ENCODE results near the gene HOXD4. TPM values are rescaled to one million over a fixed set of nuclear protein-coding genes. Genes with fewer than 3 reads are reported as not detected.
A peak's percentile ranks its signal among the peaks of the same experiment; 100 is the strongest.

Gene HOXD4
- polyA plus RNA-seq, 2 of the 4 experiments (the other 2 are of a cell fraction): 0.27 to 0.87 TPM

GRCh38 chr2:176166272-176166671 lies 14.9 kb downstream of the HOXD4 start:
- H3K9me3 ChIP-seq: no peaks in the 10 kb centered on the region
- WGBS (ENCODE audit: missing lambda C conversion rate): 47% methylated on average over 2 of the region's 2 CpGs
- DNase-seq (ENCODE audit: low read depth in 1 of 2, low spot score in 1 of 2) (no peak), FAIRE-seq (no peak), ATAC-seq (no peak)
- ChIA-PET POLR2A (no interaction called here), CTCF (interaction anchor here (2.0 to 2.3 kb wide), 2 partner anchors 26 to 472 kb away, joined by 8 to 10 read pairs; no protein-coding TSS in a partner anchor)
- no peak overlapping the region for H3K27ac ChIP-seq
- no peak overlapping the region for H3K4me2 ChIP-seq
- H3K4me3 ChIP-seq: no peak overlapping the region
- TF ChIP-seq TP53 (CRISPR knock-in tag; IDR thresholded peaks at IDR 0.05) (no peak), PHF8 (IDR thresholded peaks at IDR 0.05; ENCODE audit: borderline replicate concordance, low read depth) (no peak), ZFP36 (IDR thresholded peaks at IDR 0.05; ENCODE audit: borderline replicate concordance, partially characterized antibody) (no peak), TFCP2L1 (CRISPR knock-in tag; IDR thresholded peaks at IDR 0.05) (no peak), NR3C1 (IDR thresholded peaks at IDR 0.05) (no peak), EHMT2 (IDR thresholded peaks at IDR 0.05; ENCODE audit: low read depth) (no peak), USF2 (IDR thresholded peaks at IDR 0.05) (no peak), ZSCAN20 (CRISPR knock-in tag; IDR thresholded peaks at IDR 0.05) (no peak)
- no peaks in the 10 kb centered on the region for H3K4me1 ChIP-seq

- TF ChIP-seq MAFK (IDR thresholded peaks at IDR 0.05; ENCODE audit: partially characterized antibody) (peak; percentile 38), NR3C1 (IDR thresholded peaks at IDR 0.05) (no peak)
- POLR2A ChIA-PET: no interaction called here
- H3K4me2 ChIP-seq: no peak overlapping the region
- 45% methylated on average over 1 of the region's 1 CpG for WGBS (ENCODE audit: missing lambda C conversion rate)
- CTCF ChIA-PET: interaction anchor here (0.6 to 2.3 kb wide), 4 partner anchors 27 to 471 kb away, joined by 4 to 10 read pairs (median 6); no protein-coding TSS in a partner anchor
- DNase-seq (ENCODE audit: low read depth in 1 of 2, low spot score in 1 of 2) (no peak), FAIRE-seq (no peak), ATAC-seq (no peak)
- no peak overlapping the region for H3K4me3 ChIP-seq
- H3K9me3 ChIP-seq: no peaks in the 10 kb centered on the region
- H3K4me1 ChIP-seq: no peaks in the 10 kb centered on the region
- no peak overlapping the region for H3K27ac ChIP-seq
Observed at GRCh38 chr2:176167398-176167797, 16.0 kb downstream of the HOXD4 start.

GRCh38 chr2:176169181-176169580 lies 17.8 kb downstream of the HOXD4 start:
- no peak for FAIRE-seq
- H3K27ac ChIP-seq: no peak overlapping the region
- ChIA-PET CTCF (interaction anchor here (2.2 kb wide), 1 partner anchor 29 kb away, joined by 8 read pairs; no protein-coding TSS in a partner anchor), POLR2A (no interaction called here)
- no peak for DNase-seq (ENCODE audit: low read depth in 1 of 2, low spot score in 1 of 2)
- 82% methylated on average over 5 of the region's 5 CpGs for WGBS (ENCODE audit: missing lambda C conversion rate)
- no peak for ATAC-seq
- TF ChIP-seq USF2 (IDR thresholded peaks at IDR 0.05) (no peak), BHLHE40 (IDR thresholded peaks at IDR 0.05; ENCODE audit: low read depth, low read length) (no peak), HEYL (CRISPR knock-in tag; IDR thresholded peaks at IDR 0.05) (no peak), BCL3 (IDR thresholded peaks at IDR 0.05) (no peak), REST (IDR thresholded peaks at IDR 0.05) (no peak), HES2 (IDR thresholded peaks at IDR 0.05) (no peak)
- H3K9me3 ChIP-seq: no peaks in the 10 kb centered on the region
- no peak overlapping the region for H3K4me2 ChIP-seq
- H3K4me3 ChIP-seq: no peak overlapping the region
- H3K4me1 ChIP-seq: peaks cover 4% of the 10 kb centered on the region; the same call in 1 of the 3 replicates
